ENCODE data around the gene TSR1. TPM values are rescaled to one million over a fixed set of nuclear protein-coding genes. Genes with fewer than 3 reads are reported as not detected.
"Not testable (repeated sequence)": the region's sequence is repeated elsewhere in the genome, so short reads cannot be mapped to it uniquely, and the experiment has no call there.

Gene TSR1
- total RNA-seq, 1 experiment from 2014 or later = 54.8 TPM

DNA sequence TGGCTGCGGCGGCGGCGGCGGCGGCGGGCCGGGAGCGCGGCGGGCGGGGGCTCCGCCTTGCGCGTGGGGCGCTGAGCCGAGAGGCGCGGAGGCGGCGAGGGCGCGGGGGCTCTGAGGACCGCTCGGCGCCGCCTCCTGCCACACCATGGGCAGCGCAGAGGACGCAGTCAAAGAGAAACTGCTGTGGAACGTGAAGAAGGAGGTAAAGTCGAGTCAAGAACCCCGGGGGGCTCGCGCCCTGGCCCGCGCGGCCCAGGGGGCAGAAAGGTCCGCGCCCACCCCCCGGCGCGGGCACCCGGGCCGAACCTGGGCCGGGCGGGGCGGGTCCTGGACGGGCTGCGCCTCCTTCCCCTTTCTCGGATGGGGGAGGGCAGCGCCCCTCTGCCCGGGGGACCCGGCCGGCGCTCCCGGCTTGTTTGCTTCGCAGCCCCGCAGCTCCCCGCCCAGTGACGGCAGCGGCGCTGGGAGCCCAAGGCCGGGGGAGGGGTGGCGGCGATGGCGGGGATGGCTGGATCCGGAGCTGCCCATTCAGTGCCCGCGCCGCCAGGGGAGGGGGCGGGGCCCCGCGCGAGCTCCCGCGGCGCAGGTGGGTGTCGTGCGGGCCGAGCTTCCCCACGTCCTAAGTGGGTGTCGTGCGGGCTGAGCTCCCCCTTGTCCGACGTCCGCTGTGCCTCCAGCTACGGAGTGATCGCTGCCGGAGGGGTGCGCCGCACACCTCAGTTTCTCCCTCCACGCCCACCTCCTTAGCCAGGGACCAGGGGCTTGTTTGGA, 1.5 kb upstream of the TSR1 start:
- no peak for DNase-seq (ENCODE audit: low spot score)

DNA sequence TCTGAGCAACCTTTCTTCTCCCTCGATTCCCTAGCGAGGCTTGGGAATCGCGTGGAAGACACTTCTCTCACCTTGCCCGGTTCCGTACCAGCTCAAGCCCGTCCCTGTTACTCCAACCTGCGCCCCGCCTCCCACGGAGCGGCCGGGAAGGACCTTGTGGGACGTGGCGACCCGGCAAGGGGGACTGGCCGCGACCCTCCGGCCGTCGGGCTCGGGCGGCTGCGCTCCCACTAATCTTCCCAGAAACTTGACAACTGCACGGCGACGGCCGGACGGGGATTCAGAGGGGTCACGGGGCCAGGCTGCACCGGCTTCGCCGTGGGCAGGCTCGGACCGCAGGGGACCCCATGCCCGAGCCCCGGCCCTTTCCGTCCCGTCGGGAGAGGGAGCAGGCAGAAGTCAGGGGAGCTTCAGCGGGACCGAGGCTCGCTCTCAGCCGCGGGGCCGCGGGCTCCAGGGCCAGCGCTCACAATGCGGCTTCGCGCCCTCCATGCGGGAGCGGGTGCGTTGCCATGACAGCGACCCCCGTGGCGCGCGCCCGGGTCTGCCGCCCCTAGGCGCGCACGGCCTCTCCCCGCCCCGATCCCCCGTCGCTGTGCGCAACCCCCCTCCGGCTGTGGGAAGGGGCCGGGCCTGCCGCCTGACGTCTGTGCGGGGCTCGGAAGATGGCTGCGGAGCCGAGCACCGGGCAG, 741 bp upstream of the TSR1 start, which contains the start of gene SGSM2:
Gene SGSM2 (plus strand): TSS at position 650 of the 692 bp plus-strand sequence. CDS start 188 bp downstream, outside the sequence.
- DNase-seq (ENCODE audit: low spot score) = no peak

DNA sequence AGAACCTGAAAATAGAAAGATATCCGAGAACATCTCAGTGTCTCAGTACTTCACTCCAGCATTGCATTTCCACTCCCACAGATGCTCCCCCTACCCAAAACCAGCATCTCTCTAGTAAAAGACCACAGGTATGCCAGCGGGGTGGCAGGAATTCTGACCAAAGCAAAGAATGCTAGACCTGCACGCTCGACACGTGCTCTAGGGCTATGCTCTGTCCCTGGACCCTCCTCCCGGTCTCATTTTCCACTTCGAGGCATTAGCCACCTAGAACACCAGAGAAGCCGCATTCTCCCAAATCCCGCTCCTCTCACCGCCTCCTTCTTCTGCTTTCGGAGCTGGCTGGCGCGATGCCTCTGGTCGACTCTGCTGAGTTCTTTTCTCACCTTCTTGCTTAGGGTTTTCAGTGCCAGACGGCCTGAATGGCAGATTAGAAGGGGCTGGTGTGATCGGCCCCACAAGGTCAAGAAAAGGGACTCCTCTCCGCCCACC, 487 bp downstream of the TSR1 start:
- DNase-seq (ENCODE audit: low spot score) = no peak

GRCh38 chr17:2331303-2331702, 5.0 kb downstream of the TSR1 start:
- no peak for DNase-seq (ENCODE audit: low spot score)

- no peak for DNase-seq (ENCODE audit: low spot score)
Observed at GRCh38 chr17:2323629-2324314, 12.5 kb downstream of the TSR1 start.

GRCh38 chr17:2321399-2321798, 14.9 kb downstream of the TSR1 start:
- no peak for DNase-seq (ENCODE audit: low spot score)

- DNase-seq (ENCODE audit: low spot score) = no peak
Observed at GRCh38 chr17:2319051-2319450, 17.2 kb downstream of the TSR1 start.

DNA sequence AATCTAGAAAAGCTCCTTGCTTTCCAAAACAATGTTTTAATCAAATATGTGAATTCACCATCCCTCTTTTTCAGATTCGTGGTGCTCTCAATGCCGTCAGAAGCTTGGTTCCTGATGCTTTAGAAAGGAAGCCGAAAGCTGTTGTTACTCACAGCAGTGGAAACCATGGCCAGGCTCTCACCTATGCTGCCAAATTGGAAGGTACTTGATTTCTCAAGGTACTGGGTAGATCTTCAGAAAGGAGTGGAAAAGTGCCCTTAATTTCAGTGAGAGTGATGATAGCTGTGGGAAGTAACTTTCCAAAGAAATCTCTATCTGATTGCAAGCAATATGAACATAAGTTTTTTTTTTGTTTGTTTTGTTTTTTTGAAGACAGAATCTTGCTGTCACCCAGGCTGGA, 18.5 kb downstream of the TSR1 start:
- no peak for DNase-seq (ENCODE audit: low spot score)

- not testable (repeated sequence) for DNase-seq (ENCODE audit: low spot score)
Observed at GRCh38 chr17:2316916-2317205, 19.4 kb downstream of the TSR1 start.

- no peak for DNase-seq (ENCODE audit: low spot score)
Observed at GRCh38 chr17:2312736-2313135, 23.5 kb downstream of the TSR1 start.

DNA sequence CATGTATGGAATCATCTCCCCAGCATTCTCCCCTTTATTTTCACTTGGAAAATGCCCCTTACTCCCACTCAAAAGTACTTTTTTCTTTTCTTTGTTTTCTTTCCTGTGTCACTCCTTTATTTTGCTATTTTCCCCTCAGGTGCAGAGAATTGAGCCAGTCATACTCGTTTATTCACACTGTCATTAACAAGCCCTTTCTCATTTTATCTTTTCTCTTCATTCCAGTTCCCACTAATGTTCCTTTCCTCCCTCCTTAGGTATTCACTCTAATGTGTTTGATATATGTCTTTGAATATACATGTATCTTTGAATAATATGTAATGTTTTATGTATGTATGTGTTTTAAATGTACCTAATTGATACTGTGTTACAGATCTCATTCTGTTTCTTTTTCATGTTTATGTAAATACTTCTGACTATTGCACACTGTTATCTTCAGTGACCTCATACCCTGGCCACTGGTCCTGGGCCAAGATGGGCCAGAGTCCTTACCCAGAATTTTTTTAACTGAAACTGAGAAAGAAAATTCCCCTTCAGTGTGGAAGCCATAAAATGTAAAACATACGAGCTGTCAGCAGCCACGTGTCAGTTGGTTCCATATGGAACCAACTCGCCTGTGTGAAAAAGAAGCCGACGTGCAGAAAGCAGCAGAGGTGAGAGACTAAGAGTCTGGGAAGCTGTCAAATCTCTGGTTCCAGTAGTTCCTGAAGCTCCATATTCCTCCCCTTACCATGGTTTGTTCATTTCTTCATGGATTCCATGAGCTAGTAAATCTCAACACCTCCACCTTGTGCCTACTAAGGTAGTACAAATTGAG, 26.7 kb downstream of the TSR1 start:
- DNase-seq (ENCODE audit: low spot score) = no peak

DNA sequence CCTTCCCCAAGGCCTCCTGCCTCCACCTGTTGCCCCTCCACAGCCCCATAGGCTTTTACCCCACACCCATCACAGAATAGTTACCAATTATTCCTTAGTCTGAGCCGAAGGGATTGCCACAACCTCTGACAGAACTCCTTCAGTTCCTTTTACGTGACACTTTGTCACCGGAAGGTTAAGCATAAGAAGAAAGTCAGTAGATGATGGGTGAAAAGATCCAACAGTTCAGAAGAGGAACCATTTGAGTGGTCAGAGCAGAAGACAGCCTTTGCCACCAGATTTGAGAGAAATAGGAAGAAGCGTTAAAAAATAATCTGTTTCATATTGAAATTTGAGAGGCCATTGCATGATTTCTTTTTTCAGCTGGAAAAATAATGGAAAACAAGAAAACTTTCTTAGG, 31.3 kb downstream of the TSR1 start:
- no peak for DNase-seq (ENCODE audit: low spot score)

GRCh38 chr17:2303204-2304188, 32.8 kb downstream of the TSR1 start, which contains the start of the genes SMG6 and SRR:
TSS of gene SMG6 (minus strand) at chr17:2303785. CDS start at chr17:2303720, 65 bp downstream.
TSS of gene SRR (plus strand) at chr17:2303950. CDS start at chr17:2315561, 11,611 bp downstream.
- DNase-seq (ENCODE audit: low spot score) = peak; percentile 41

GRCh38 chr17:2302778-2303203, 33.5 kb downstream of the TSR1 start:
- DNase-seq (ENCODE audit: low spot score) = no peak

GRCh38 chr17:2299756-2300155, 36.5 kb downstream of the TSR1 start:
- no peak for DNase-seq (ENCODE audit: low spot score)

GRCh38 chr17:2299136-2299535, 37.1 kb downstream of the TSR1 start:
- DNase-seq (ENCODE audit: low spot score) = no peak

DNA sequence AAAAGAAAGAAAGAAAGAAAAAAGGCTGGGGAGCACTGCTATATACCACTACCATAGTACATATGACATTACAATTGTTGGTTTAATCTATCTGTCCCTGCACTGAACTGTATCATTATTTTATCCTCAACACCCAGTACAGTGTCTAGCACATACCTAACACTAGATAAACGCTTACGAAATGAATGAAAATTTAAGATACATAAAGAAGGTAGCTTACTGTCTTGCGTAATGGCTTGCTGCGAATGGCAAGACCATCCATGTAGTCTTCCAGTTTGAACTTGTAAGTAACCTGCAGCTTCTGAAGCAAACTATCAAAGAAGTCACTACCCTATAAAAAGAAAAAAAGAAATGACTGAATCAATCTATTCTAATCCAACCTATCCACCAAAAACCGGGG, 39.2 kb downstream of the TSR1 start:
- no peak for DNase-seq (ENCODE audit: low spot score)

GRCh38 chr17:2295575-2295974, 40.7 kb downstream of the TSR1 start:
- DNase-seq (ENCODE audit: low spot score) = no peak

GRCh38 chr17:2292100-2292499, 44.2 kb downstream of the TSR1 start:
- DNase-seq (ENCODE audit: low spot score) = no peak

DNA sequence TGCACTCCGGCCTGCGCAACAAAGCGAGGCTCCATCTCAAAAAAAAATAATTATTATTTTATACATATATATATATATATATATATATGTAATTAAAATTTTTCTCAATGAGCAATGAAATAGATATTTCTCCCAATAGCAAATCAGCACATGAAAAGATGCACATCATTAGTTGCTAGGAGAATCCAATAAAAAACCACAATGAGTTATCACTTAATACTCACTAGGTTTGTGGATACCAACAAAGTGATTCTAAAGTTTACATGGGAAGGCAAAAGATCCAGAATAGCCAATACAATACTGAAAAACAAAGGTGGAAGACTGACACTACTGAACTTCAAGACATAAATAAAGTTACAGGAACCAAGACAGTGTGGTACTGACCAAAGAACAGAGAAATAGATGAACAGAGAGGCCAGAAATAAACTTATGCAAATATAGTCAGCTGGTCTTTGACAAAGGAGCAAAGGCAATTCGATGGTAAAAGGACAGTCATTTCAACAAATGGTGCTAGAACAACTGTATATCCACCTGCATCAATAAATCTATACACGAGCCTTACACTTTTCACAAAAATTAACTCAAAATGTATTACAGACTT, 46.3 kb downstream of the TSR1 start:
- DNase-seq (ENCODE audit: low spot score) = no peak
